ENCODE measurements around the gene CCDC107. TPM values are rescaled to one million over a fixed set of nuclear protein-coding genes. Genes with fewer than 3 reads are reported as not detected.

CCDC107 gene
- total and polyA plus RNA-seq, 2 experiments from 2014 or later = 6.9 to 18.4 TPM

- Histone ChIP-seq H4K20me1 (replicated peaks; ENCODE audit: insufficient read depth) (no peaks in the 10 kb centered on the region), H3K36me3 (ENCODE audit: insufficient read depth) (peaks cover 30% of the 10 kb centered on the region), H3K9me2 (ENCODE audit: insufficient read depth) (no peaks in the 10 kb centered on the region), H3K79me2 (replicated peaks; ENCODE audit: insufficient read depth) (no peaks in the 10 kb centered on the region), H3K27ac (ENCODE audit: low read depth) (no peak overlapping the region), H3F3A (replicated peaks; ENCODE audit: low read depth) (no peaks in the 10 kb centered on the region), H3K4me3 (no peak overlapping the region), H2AFZ (no peak overlapping the region), H3K4me2 (no peak overlapping the region), H3K27me3 (ENCODE audit: insufficient read depth) (no peaks in the 10 kb centered on the region), H3K4me1 (ENCODE audit: insufficient read depth) (no peaks in the 10 kb centered on the region)
- no peak overlapping the region for H3K4me3 Mint-ChIP-seq
- TF ChIP-seq, protein P1, sequence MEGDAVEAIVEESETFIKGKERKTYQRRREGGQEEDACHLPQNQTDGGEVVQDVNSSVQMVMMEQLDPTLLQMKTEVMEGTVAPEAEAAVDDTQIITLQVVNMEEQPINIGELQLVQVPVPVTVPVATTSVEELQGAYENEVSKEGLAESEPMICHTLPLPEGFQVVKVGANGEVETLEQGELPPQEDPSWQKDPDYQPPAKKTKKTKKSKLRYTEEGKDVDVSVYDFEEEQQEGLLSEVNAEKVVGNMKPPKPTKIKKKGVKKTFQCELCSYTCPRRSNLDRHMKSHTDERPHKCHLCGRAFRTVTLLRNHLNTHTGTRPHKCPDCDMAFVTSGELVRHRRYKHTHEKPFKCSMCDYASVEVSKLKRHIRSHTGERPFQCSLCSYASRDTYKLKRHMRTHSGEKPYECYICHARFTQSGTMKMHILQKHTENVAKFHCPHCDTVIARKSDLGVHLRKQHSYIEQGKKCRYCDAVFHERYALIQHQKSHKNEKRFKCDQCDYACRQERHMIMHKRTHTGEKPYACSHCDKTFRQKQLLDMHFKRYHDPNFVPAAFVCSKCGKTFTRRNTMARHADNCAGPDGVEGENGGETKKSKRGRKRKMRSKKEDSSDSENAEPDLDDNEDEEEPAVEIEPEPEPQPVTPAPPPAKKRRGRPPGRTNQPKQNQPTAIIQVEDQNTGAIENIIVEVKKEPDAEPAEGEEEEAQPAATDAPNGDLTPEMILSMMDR (conservative IDR thresholded peaks at IDR 0.05; ENCODE audit: low read depth in 2 of 2) = no peak
- TF ChIP-seq CREB1 (CRISPR knock-in tag; IDR thresholded peaks at IDR 0.05; ENCODE audit: low read depth) = no peak
- TF ChIP-seq ETS1 (IDR thresholded peaks at IDR 0.05) = no peak
- TF ChIP-seq EZH2phosphoT487 (IDR thresholded peaks at IDR 0.05; ENCODE audit: unreplicated experiment) = no peak
- TF ChIP-seq REST (IDR thresholded peaks at IDR 0.05; ENCODE audit: unreplicated experiment) = no peak
- TF ChIP-seq ZNF331 (CRISPR knock-in tag; IDR thresholded peaks at IDR 0.05; ENCODE audit: low read depth) = no peak
- TF ChIP-seq POLR2AphosphoS5 (IDR thresholded peaks at IDR 0.05; ENCODE audit: low read depth) = no peak
- TF ChIP-seq, protein P2, sequence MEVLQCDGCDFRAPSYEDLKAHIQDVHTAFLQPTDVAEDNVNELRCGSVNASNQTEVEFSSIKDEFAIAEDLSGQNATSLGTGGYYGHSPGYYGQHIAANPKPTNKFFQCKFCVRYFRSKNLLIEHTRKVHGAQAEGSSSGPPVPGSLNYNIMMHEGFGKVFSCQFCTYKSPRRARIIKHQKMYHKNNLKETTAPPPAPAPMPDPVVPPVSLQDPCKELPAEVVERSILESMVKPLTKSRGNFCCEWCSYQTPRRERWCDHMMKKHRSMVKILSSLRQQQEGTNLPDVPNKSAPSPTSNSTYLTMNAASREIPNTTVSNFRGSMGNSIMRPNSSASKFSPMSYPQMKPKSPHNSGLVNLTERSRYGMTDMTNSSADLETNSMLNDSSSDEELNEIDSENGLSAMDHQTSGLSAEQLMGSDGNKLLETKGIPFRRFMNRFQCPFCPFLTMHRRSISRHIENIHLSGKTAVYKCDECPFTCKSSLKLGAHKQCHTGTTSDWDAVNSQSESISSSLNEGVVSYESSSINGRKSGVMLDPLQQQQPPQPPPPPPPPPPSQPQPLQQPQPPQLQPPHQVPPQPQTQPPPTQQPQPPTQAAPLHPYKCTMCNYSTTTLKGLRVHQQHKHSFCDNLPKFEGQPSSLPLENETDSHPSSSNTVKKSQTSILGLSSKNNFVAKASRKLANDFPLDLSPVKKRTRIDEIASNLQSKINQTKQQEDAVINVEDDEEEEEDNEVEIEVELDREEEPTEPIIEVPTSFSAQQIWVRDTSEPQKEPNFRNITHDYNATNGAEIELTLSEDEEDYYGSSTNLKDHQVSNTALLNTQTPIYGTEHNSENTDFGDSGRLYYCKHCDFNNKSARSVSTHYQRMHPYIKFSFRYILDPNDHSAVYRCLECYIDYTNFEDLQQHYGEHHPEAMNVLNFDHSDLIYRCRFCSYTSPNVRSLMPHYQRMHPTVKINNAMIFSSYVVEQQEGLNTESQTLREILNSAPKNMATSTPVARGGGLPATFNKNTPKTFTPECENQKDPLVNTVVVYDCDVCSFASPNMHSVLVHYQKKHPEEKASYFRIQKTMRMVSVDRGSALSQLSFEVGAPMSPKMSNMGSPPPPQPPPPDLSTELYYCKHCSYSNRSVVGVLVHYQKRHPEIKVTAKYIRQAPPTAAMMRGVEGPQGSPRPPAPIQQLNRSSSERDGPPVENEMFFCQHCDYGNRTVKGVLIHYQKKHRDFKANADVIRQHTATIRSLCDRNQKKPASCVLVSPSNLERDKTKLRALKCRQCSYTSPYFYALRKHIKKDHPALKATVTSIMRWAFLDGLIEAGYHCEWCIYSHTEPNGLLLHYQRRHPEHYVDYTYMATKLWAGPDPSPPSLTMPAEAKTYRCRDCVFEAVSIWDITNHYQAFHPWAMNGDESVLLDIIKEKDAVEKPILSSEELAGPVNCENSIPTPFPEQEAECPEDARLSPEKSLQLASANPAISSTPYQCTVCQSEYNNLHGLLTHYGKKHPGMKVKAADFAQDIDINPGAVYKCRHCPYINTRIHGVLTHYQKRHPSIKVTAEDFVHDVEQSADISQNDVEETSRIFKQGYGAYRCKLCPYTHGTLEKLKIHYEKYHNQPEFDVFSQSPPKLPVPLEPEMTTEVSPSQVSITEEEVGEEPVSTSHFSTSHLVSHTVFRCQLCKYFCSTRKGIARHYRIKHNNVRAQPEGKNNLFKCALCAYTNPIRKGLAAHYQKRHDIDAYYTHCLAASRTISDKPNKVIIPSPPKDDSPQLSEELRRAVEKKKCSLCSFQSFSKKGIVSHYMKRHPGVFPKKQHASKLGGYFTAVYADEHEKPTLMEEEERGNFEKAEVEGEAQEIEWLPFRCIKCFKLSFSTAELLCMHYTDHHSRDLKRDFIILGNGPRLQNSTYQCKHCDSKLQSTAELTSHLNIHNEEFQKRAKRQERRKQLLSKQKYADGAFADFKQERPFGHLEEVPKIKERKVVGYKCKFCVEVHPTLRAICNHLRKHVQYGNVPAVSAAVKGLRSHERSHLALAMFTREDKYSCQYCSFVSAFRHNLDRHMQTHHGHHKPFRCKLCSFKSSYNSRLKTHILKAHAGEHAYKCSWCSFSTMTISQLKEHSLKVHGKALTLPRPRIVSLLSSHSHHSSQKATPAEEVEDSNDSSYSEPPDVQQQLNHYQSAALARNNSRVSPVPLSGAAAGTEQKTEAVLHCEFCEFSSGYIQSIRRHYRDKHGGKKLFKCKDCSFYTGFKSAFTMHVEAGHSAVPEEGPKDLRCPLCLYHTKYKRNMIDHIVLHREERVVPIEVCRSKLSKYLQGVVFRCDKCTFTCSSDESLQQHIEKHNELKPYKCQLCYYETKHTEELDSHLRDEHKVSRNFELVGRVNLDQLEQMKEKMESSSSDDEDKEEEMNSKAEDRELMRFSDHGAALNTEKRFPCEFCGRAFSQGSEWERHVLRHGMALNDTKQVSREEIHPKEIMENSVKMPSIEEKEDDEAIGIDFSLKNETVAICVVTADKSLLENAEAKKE (CRISPR knock-in tag; IDR thresholded peaks at IDR 0.05) = no peak
- no peak for TF ChIP-seq JUNB (IDR thresholded peaks at IDR 0.05; ENCODE audit: unreplicated experiment)
- no peak for TF ChIP-seq ZNF114 (CRISPR knock-in tag; IDR thresholded peaks at IDR 0.05)
- no peak for TF ChIP-seq EZH2 (IDR thresholded peaks at IDR 0.05; ENCODE audit: low read depth, unreplicated experiment)
- no peak for TF ChIP-seq NANOG (IDR thresholded peaks at IDR 0.05; ENCODE audit: borderline replicate concordance)
- no peak for TF ChIP-seq STAT1 (IDR thresholded peaks at IDR 0.05; ENCODE audit: unreplicated experiment)
- DNase-seq (ENCODE audit: low spot score) = no peak
- no peak overlapping the region for H3K27ac Mint-ChIP-seq
- no peaks in the 10 kb centered on the region for H3K4me1 Mint-ChIP-seq
- H3K9me3 Mint-ChIP-seq = no peaks in the 10 kb centered on the region
- ATAC-seq = no peak
- peaks cover 50% of the 10 kb centered on the region for H3K36me3 Mint-ChIP-seq (ENCODE audit: low read depth)
- H3K27me3 Mint-ChIP-seq (ENCODE audit: insufficient read depth, low read depth, poor library complexity) = peaks cover 6% of the 10 kb centered on the region
Measured at GRCh38 chr9:35705836-35706430, 47.8 kb downstream of the CCDC107 start.
